ENCODE results near the gene CLIP4.

GRCh38 chr2:29201979-29202378, 86.8 kb downstream of the CLIP4 start:
- TF ChIP-seq CTCF (conservative IDR thresholded peaks at IDR 0.05; ENCODE audit: low read length) (no peak), EZH2phosphoT487 (IDR thresholded peaks at IDR 0.05; ENCODE audit: borderline replicate concordance, low read depth, low read length) (no peak)

Data from OCI-LY7 (cell line).